Osteoblast (primary cell): ENCODE data around the gene MMP20. TPM values are rescaled to one million over a fixed set of nuclear protein-coding genes. Genes with fewer than 3 reads are reported as not detected.

Source experiments
- DNase-seq: peaks from one replicate; pipeline ENCODE4 v3.0.0; 2011; ENCODE audit warnings: low spot score, mixed read lengths; ENCODE audit not compliant: insufficient read length; ENCODE audit errors: missing footprints
- H2AFZ ChIP-seq: 2 replicates; pipeline ENCODE4 v1.6.0; 2011; ENCODE audit warnings: mild to moderate bottlenecking, low read length
- H3K27ac ChIP-seq: 2 replicates; pipeline ENCODE4 v1.5.1; 2011; ENCODE audit warnings: mild to moderate bottlenecking, low read depth, low read length, moderate library complexity
- H3K27me3 ChIP-seq: 2 replicates; pipeline ENCODE4 v1.6.0; 2012; ENCODE audit warnings: mild to moderate bottlenecking, control low read depth, inconsistent platforms, low read length, moderate library complexity; ENCODE audit not compliant: insufficient read depth
- H3K36me3 ChIP-seq: 2 replicates; pipeline ENCODE4 v1.5.1; 2011; ENCODE audit warnings: mild to moderate bottlenecking, low read length, control low read depth, moderate library complexity; ENCODE audit not compliant: insufficient read depth
- H3K4me1 ChIP-seq: 2 replicates; pipeline ENCODE4 v1.5.1; 2011; ENCODE audit warnings: mild to moderate bottlenecking, low read length, control low read depth, moderate library complexity; ENCODE audit not compliant: insufficient read depth
- H3K4me2 ChIP-seq: 2 replicates; pipeline ENCODE4 v1.6.0; 2011; ENCODE audit warnings: mild to moderate bottlenecking, low read length; ENCODE audit not compliant: insufficient read depth
- H3K4me3 ChIP-seq: fragments of 200-600 bp; sonication (generic); 3 replicates; pipeline ENCODE4 v1.5.1; 2012; ENCODE audit warnings: mild to moderate bottlenecking, low read length, inconsistent platforms; ENCODE audit not compliant: insufficient read depth
- H3K79me2 ChIP-seq: 2 replicates; pipeline ENCODE4 v1.6.0; 2012; ENCODE audit warnings: mild to moderate bottlenecking, low read length, control low read depth, inconsistent platforms; ENCODE audit not compliant: insufficient read depth
- H3K9me3 ChIP-seq: 2 replicates; pipeline ENCODE4 v1.5.1; 2011; ENCODE audit warnings: low read depth, low read length, control low read depth
- H4K20me1 ChIP-seq: 2 replicates; pipeline ENCODE4 v1.6.0; 2012; ENCODE audit warnings: mild to moderate bottlenecking, low read length, control low read depth; ENCODE audit not compliant: insufficient read depth
- CTCF ChIP-seq: IDR thresholded peaks from 2 replicates; pipeline ENCODE4 v1.5.1; 2011; ENCODE audit warnings: mild to moderate bottlenecking, low read depth, low read length, moderate library complexity; ENCODE audit errors: extremely low read depth
- total RNA-seq: library from RNA; depleted of rRNA; stranded (reverse); fragments of >200 nt; gene quantifications from 2 replicates; pipeline ENCODE4 v1.2.3, GENCODE V29; 2012

MMP20 gene
- total RNA-seq, 1 donor: not detected

GRCh38 chr11:102592131-102592530 lies 33.0 kb downstream of the MMP20 start:
- Histone ChIP-seq H3K4me2 (no peak overlapping the region), H3K27me3 (no peaks in the 10 kb centered on the region), H3K79me2 (no peaks in the 10 kb centered on the region), H2AFZ (no peak overlapping the region), H3K36me3 (no peaks in the 10 kb centered on the region), H3K4me3 (no peak overlapping the region), H3K27ac (no peak overlapping the region), H4K20me1 (no peaks in the 10 kb centered on the region), H3K4me1 (no peaks in the 10 kb centered on the region), H3K9me3 (no peaks in the 10 kb centered on the region)
- no peak for DNase-seq
- TF ChIP-seq CTCF: no peak

- Histone ChIP-seq H3K79me2 (no peaks in the 10 kb centered on the region), H3K4me3 (no peak overlapping the region), H3K36me3 (no peaks in the 10 kb centered on the region), H3K27ac (no peak overlapping the region), H3K9me3 (no peaks in the 10 kb centered on the region), H2AFZ (no peak overlapping the region), H3K4me1 (no peaks in the 10 kb centered on the region), H3K27me3 (no peaks in the 10 kb centered on the region), H4K20me1 (no peaks in the 10 kb centered on the region), H3K4me2 (no peak overlapping the region)
- no peak for DNase-seq
- no peak for TF ChIP-seq CTCF
Observed at GRCh38 chr11:102591160-102591718, 33.9 kb downstream of the MMP20 start.

- H3K79me2 ChIP-seq: no peaks in the 10 kb centered on the region
- H3K27me3 ChIP-seq: no peaks in the 10 kb centered on the region
- no peaks in the 10 kb centered on the region for H3K4me1 ChIP-seq
- no peak for DNase-seq
- no peak overlapping the region for H2AFZ ChIP-seq
- H3K9me3 ChIP-seq: no peaks in the 10 kb centered on the region
- H3K36me3 ChIP-seq: no peaks in the 10 kb centered on the region
- no peak for TF ChIP-seq CTCF
- H3K27ac ChIP-seq: no peak overlapping the region
- no peaks in the 10 kb centered on the region for H4K20me1 ChIP-seq
- H3K4me2 ChIP-seq: no peak overlapping the region
- no peak overlapping the region for H3K4me3 ChIP-seq
Observed at GRCh38 chr11:102590276-102591049, 34.7 kb downstream of the MMP20 start.

- H3K4me2 ChIP-seq: no peak overlapping the region
Observed at GRCh38 chr11:102589047-102589459, 36.1 kb downstream of the MMP20 start.

More at GRCh38 chr11:102589047-102589459, 36.1 kb downstream of the MMP20 start:
- no peaks in the 10 kb centered on the region for H3K27me3 ChIP-seq
- no peak overlapping the region for H3K4me3 ChIP-seq
- no peaks in the 10 kb centered on the region for H4K20me1 ChIP-seq
- H3K79me2 ChIP-seq: no peaks in the 10 kb centered on the region
- TF ChIP-seq CTCF: no peak
- DNase-seq: no peak
- H3K9me3 ChIP-seq: no peaks in the 10 kb centered on the region
- H3K36me3 ChIP-seq: no peaks in the 10 kb centered on the region
- H2AFZ ChIP-seq: no peak overlapping the region
- no peak overlapping the region for H3K27ac ChIP-seq
- no peaks in the 10 kb centered on the region for H3K4me1 ChIP-seq
